Stimulated activated naive B cell treated with anti-CD40 and anti-IgM and Interleukin-4, amounts not matched to agents 10 μg/mL and 1 μg/mL and 100 μg/mL, for 72 hours (primary cell): ENCODE measurements around the gene COLQ.

Experiments used
- ATAC-seq, 2 donors: fragments of 150-1000 bp; cut with Tn5 transposase; replicated peaks; 2 replicates each; pipeline ENCODE4 v1.10.0; 2021; ENCODE audit warnings: moderate library complexity in 1 of 2
- DNase-seq: peaks from one replicate; pipeline ENCODE4 v3.0.0; 2021
- H3K27ac Mint-ChIP-seq: one replicate; pipeline ENCODE4 v1.8.0; 2022; ENCODE audit warnings: mild to moderate bottlenecking, mixed read lengths
- H3K27me3 Mint-ChIP-seq, 2 donors: one replicate each; pipeline ENCODE4 v1.8.0; 2022; ENCODE audit warnings: mixed read lengths in 2 of 2
- H3K36me3 Mint-ChIP-seq, 2 donors: one replicate each; pipeline ENCODE4 v1.8.0; 2022; ENCODE audit warnings: mixed read lengths in 2 of 2, mild to moderate bottlenecking in 1 of 2
- H3K4me1 Mint-ChIP-seq, 2 donors: one replicate each; pipeline ENCODE4 v1.8.0; 2022; ENCODE audit warnings: mixed read lengths in 2 of 2, mild to moderate bottlenecking in 1 of 2
- H3K4me3 Mint-ChIP-seq, 2 donors: one replicate each; pipeline ENCODE4 v1.8.0; 2022; ENCODE audit warnings: mild to moderate bottlenecking in 2 of 2, mixed read lengths in 2 of 2, moderate library complexity in 1 of 2
- H3K9me3 Mint-ChIP-seq, 2 donors: one replicate each; pipeline ENCODE4 v1.8.0; 2022; ENCODE audit warnings: mixed read lengths in 2 of 2, mild to moderate bottlenecking in 1 of 2

COLQ gene

DNA sequence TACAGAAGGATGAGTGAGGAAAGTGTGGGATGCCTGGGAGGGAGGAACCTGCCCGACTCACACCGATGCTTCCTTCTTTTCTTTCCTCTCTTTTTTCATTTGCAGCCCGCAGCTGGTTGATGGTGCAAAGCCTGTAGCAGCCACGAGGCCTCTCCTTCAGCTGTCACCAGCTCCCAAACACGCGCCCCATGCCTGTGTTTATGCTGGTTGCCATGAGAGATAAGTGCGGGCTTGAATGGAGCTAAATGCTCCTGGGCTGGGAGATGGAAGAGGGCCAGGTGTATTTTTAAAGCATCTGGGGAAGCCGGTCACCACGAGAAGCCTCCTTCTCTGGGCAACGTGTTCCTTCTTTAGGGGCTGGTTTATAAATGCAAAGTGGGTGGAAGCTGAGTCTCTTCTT is 9.3 kb downstream of the COLQ start:
- Mint-ChIP-seq H3K9me3 (no peaks in the 10 kb centered on the region), H3K4me1 (peaks cover 0 to 3% of the 10 kb centered on the region in 2 donors), H3K27ac (no peak overlapping the region), H3K4me3 (no peak overlapping the region), H3K36me3 (peaks cover 0 to 4% of the 10 kb centered on the region in 2 donors), H3K27me3 (no peaks in the 10 kb centered on the region)
- ATAC-seq (no peak), DNase-seq (no peak)

DNA sequence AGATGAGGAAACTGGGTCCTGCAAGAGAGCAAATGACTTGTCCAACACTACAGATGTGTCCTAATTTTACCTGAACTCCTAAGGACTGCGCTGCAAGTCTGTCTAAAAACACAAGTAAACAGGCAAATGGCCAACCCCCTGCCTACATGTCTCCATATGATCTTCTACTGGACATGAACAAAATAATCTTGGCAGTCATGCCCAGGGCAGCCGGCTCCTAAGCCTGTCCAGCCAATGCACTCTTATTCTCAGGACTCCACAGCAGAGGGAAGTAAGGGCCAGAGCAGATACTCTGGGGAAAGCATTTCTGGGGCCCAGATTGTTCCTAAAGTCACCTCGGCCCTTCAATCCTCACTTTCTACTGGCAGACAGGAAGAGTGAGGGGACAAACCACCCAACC is 10.3 kb downstream of the COLQ start:
- H3K4me1 Mint-ChIP-seq = peaks cover 0 to 3% of the 10 kb centered on the region in 2 donors
- no peaks in the 10 kb centered on the region for H3K9me3 Mint-ChIP-seq
- peaks cover 0 to 4% of the 10 kb centered on the region in 2 donors for H3K36me3 Mint-ChIP-seq
- ATAC-seq (no peak), DNase-seq (no peak)
- H3K27ac Mint-ChIP-seq = no peak overlapping the region
- H3K4me3 Mint-ChIP-seq = no peak overlapping the region
- H3K27me3 Mint-ChIP-seq = no peaks in the 10 kb centered on the region

GRCh38 chr3:15510493-15510892 is 11.0 kb downstream of the COLQ start:
- Mint-ChIP-seq H3K36me3 (peaks cover 0 to 4% of the 10 kb centered on the region in 2 donors), H3K9me3 (no peaks in the 10 kb centered on the region), H3K4me1 (peaks cover 0 to 3% of the 10 kb centered on the region in 2 donors), H3K27me3 (no peaks in the 10 kb centered on the region), H3K27ac (no peak overlapping the region), H3K4me3 (no peak overlapping the region)
- DNase-seq (no peak), ATAC-seq (no peak)

DNA sequence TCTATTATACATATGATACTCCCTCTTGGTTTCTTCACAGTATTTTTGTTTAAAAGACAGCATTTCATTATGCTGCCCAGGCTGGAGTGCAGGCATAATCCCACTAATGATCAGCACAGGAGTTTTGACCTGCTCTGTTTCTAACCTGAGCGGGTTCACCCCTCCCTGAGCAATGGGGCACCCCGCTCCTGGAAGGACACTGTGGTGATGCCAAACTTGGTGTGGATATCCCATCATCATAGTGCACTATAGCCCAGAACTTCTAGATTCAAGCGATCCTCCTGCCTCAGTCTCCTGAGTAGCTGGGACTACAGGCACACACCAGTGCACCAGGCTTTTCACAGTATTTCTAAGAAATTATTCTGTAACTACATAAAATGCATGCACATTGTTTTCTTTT is 14.9 kb downstream of the COLQ start:
- Mint-ChIP-seq H3K4me1 (no peaks in the 10 kb centered on the region), H3K27me3 (no peaks in the 10 kb centered on the region), H3K9me3 (no peaks in the 10 kb centered on the region), H3K36me3 (peaks cover 0 to 8% of the 10 kb centered on the region in 2 donors), H3K4me3 (no peak overlapping the region), H3K27ac (no peak overlapping the region)
- ATAC-seq (no peak), DNase-seq (no peak)

GRCh38 chr3:15505479-15506165 is 15.9 kb downstream of the COLQ start:
- Mint-ChIP-seq H3K4me3 (no peak overlapping the region), H3K9me3 (no peaks in the 10 kb centered on the region), H3K4me1 (peaks cover under 1 to 2% of the 10 kb centered on the region in 2 donors), H3K36me3 (peaks cover 0 to 5% of the 10 kb centered on the region in 2 donors), H3K27me3 (no peaks in the 10 kb centered on the region), H3K27ac (no peak overlapping the region)
- ATAC-seq (no peak), DNase-seq (no peak)

DNA sequence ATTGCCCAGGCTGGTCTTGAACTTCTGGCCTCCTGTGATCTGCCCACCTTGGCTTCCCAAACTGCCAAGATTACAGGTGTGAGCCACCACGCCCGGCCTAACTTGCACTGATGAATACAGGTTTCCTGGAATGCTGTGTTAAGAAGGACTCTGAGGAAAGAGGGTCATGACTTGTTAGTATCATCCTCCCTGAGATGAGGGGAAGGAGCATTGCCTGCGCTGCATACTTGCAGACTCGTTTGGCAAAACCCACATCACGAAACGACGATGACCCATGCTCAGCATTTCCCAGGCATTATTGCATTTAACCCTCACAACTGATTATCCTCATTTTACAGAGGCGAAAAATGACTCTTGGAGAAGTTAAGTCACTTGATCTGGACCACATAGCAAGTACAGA is 18.9 kb downstream of the COLQ start:
- ATAC-seq (no peak), DNase-seq (no peak)
- no peaks in the 10 kb centered on the region for H3K27me3 Mint-ChIP-seq
- H3K36me3 Mint-ChIP-seq = peaks cover 1 to 5% of the 10 kb centered on the region in 2 donors
- H3K4me3 Mint-ChIP-seq = no peak overlapping the region
- no peaks in the 10 kb centered on the region for H3K9me3 Mint-ChIP-seq
- peaks cover 5 to 12% of the 10 kb centered on the region in 2 donors for H3K4me1 Mint-ChIP-seq
- no peak overlapping the region for H3K27ac Mint-ChIP-seq

- ATAC-seq (no peak), DNase-seq (no peak)
- Mint-ChIP-seq H3K27ac (no peak overlapping the region), H3K4me3 (no peak overlapping the region), H3K36me3 (peaks cover 1 to 5% of the 10 kb centered on the region in 2 donors), H3K4me1 (peaks cover 7 to 12% of the 10 kb centered on the region in 2 donors), H3K9me3 (no peaks in the 10 kb centered on the region), H3K27me3 (no peaks in the 10 kb centered on the region)
Observed at GRCh38 chr3:15501126-15501525, 20.4 kb downstream of the COLQ start.

GRCh38 chr3:15500107-15500724 is 21.3 kb downstream of the COLQ start:
- H3K27ac Mint-ChIP-seq = no peak overlapping the region
- peaks cover 7 to 12% of the 10 kb centered on the region in 2 donors for H3K4me1 Mint-ChIP-seq
- H3K9me3 Mint-ChIP-seq = no peaks in the 10 kb centered on the region
- ATAC-seq (peak; percentile 87 to 89), DNase-seq (no peak)
- peaks cover 1 to 5% of the 10 kb centered on the region in 2 donors for H3K36me3 Mint-ChIP-seq
- H3K4me3 Mint-ChIP-seq = no peak overlapping the region
- H3K27me3 Mint-ChIP-seq = no peaks in the 10 kb centered on the region

GRCh38 chr3:15499536-15499935 is 22.0 kb downstream of the COLQ start:
- DNase-seq = no peak
- Mint-ChIP-seq H3K36me3 (peaks cover 1 to 5% of the 10 kb centered on the region in 2 donors), H3K9me3 (no peaks in the 10 kb centered on the region), H3K4me1 (peaks cover 7 to 12% of the 10 kb centered on the region in 2 donors), H3K27me3 (no peaks in the 10 kb centered on the region), H3K27ac (no peak overlapping the region), H3K4me3 (no peak overlapping the region)
- no peak for ATAC-seq

DNA sequence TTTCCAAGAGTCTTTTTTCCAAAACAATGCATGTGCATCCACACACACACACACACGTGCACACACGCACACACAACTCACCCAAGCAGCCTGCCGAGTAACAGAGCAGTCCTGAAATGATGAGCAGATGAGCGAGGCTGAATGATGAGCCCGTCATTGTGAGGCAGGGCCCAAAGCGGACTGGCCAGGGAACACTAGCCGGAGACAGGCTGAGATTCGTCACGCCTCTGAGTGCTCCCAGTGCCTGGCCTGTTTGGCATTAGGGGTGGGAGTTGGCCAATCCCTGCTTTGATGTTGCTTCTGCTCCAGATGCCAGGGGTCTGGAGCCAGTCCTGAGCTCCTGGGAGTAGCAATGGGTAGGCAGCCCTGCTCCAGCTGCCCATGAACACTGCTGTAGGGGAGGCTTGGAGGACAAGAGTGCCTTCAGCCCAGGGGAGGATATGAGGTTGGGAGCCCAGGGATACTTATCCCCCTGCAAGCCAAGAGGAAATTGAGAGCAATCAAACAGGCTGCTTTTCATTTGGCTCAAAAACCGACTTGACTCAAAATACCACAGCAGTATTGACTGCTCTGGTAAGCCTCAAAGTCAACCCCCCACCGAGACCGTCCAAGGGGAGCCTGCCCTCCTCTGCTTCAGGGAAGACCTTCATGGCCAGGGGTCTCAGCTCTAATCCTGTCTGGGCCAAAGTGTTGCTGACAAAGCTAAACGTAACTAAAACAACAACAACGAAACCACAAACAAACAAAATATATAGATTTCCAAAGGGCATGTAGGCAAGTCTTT is 22.9 kb downstream of the COLQ start:
- no peak for DNase-seq
- no peaks in the 10 kb centered on the region for H3K9me3 Mint-ChIP-seq
- peaks cover 7 to 12% of the 10 kb centered on the region in 2 donors for H3K4me1 Mint-ChIP-seq
- no peaks in the 10 kb centered on the region for H3K27me3 Mint-ChIP-seq
- H3K36me3 Mint-ChIP-seq = peaks cover 1% of the 10 kb centered on the region in 2 donors
- no peak overlapping the region for H3K4me3 Mint-ChIP-seq
- H3K27ac Mint-ChIP-seq = no peak overlapping the region
- ATAC-seq = no peak

DNA sequence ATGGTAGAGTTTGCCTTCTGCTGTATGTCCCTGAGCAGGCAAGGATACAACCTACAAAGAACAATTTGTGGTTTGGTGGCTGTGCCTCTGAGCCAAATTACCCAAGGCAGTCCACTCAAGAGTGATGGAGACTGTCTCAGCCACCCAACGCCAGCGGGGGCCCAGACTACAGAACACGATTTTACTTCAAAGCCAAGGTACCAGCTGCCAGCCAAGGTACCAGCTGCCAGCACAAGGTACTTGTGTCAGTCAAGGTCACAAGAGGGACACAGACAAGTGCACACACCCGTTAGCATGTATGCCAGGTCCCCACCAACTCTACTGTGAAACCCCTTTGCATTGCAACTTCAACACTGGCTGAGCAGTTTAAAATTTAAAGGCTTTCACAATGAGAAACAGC is 23.5 kb downstream of the COLQ start:
- Mint-ChIP-seq H3K36me3 (peaks cover 1 to 3% of the 10 kb centered on the region in 2 donors), H3K4me1 (peaks cover 7 to 12% of the 10 kb centered on the region in 2 donors), H3K4me3 (no peak overlapping the region), H3K9me3 (no peaks in the 10 kb centered on the region), H3K27ac (no peak overlapping the region), H3K27me3 (no peaks in the 10 kb centered on the region)
- ATAC-seq = no peak
- no peak for DNase-seq

DNA sequence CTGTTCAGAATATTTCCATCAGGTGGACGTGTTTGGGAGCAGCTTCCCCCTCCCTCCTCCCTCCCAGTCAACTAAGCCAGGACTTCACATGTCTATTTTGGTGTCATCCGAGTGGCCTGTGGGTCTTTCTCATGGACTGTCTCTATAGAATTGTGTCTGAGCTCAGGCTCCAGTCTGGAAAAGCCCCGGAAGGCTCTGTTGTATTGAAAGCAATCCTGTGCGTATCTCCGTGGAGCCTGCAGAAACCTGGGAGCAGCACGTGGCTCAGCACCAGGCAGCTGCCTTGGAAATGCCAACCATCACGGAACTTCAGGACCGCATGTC is 25.2 kb downstream of the COLQ start:
- H3K27me3 Mint-ChIP-seq = no peaks in the 10 kb centered on the region
- ATAC-seq = no peak
- H3K4me1 Mint-ChIP-seq = peaks cover 7 to 12% of the 10 kb centered on the region in 2 donors
- H3K27ac Mint-ChIP-seq = no peak overlapping the region
- DNase-seq = no peak
- H3K4me3 Mint-ChIP-seq = no peak overlapping the region
- H3K36me3 Mint-ChIP-seq = peaks cover 1 to 3% of the 10 kb centered on the region in 2 donors
- no peaks in the 10 kb centered on the region for H3K9me3 Mint-ChIP-seq

DNA sequence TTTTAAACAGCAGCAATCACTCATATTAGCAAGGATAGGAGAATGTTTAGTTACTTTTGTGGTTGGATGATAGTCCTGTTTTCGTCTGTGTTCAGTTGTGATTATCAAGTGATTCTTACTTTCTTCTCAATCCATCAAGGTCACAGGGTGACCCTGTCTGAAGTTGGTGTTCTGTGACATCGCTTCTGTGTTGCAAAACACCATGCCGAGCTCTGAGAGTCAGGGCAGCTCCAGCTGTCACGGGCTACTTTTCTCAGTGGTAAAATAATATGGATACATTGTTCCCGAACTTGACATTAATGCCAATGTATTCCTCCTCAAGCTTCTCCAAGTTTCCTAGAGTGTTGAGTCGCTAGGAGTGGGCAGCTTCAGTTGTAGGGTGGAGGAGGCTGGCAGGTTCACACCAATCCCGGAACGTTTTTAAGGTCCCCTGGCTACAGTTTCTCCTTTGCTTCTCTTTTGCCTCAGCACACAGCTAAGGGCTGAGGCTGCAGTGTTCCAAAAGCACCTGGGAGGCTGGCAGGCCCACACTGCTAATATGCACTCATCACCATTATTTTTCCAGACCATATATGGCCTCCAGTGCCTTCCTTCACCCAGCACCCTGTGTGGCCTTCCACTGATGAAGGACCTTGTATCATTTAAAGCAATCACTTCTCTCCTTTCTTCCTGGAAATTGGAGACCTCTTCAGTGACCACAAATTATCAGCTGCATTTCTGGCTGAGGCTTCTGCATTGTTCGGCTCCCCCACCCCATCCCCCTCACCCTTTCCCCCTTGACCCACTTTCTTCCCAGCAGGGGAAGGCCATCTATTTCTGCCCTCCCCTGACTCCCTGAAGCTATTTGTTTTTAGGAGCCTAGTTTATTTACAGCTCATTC is 25.8 kb downstream of the COLQ start:
- Mint-ChIP-seq H3K4me1 (peaks cover 9 to 10% of the 10 kb centered on the region in 2 donors), H3K4me3 (no peak overlapping the region), H3K36me3 (peaks cover 1 to 3% of the 10 kb centered on the region in 2 donors), H3K27me3 (no peaks in the 10 kb centered on the region), H3K27ac (no peak overlapping the region), H3K9me3 (no peaks in the 10 kb centered on the region)
- DNase-seq (no peak), ATAC-seq (no peak)

GRCh38 chr3:15493436-15493835 is 28.1 kb downstream of the COLQ start:
- H3K9me3 Mint-ChIP-seq = no peaks in the 10 kb centered on the region
- H3K4me3 Mint-ChIP-seq = no peak overlapping the region
- no peaks in the 10 kb centered on the region for H3K27me3 Mint-ChIP-seq
- H3K36me3 Mint-ChIP-seq = peaks cover 0 to 3% of the 10 kb centered on the region in 2 donors
- DNase-seq (no peak), ATAC-seq (no peak)
- peaks cover 0 to 4% of the 10 kb centered on the region in 2 donors for H3K4me1 Mint-ChIP-seq
- no peak overlapping the region for H3K27ac Mint-ChIP-seq
